Smooth muscle cell of the brain vasculature (primary cell): ENCODE measurements around the gene CACHD1.

Source experiments
- DNase-seq: peaks from one replicate; pipeline ENCODE4 v3.0.0-alpha.2; 2012; ENCODE audit warnings: low read depth, low spot score

CACHD1 gene

GRCh38 chr1:64549464-64550239 is 79.7 kb downstream of the CACHD1 start:
- no peak for DNase-seq

GRCh38 chr1:64550510-64550909 is 80.6 kb downstream of the CACHD1 start:
- DNase-seq, result no peak

- DNase-seq, result no peak
These were observed 81.1 kb downstream of the CACHD1 start for GRCh38 chr1:64550946-64551605.

GRCh38 chr1:64553285-64553684 is 83.4 kb downstream of the CACHD1 start:
- no peak for DNase-seq

GRCh38 chr1:64555947-64556346 is 86.0 kb downstream of the CACHD1 start:
- DNase-seq, result no peak

- DNase-seq, result no peak
These were observed 92.1 kb downstream of the CACHD1 start for GRCh38 chr1:64561993-64562392.

GRCh38 chr1:64563958-64564565 is 94.1 kb downstream of the CACHD1 start:
- no peak for DNase-seq

- DNase-seq, result no peak
These were observed 95.0 kb downstream of the CACHD1 start for GRCh38 chr1:64564891-64565290.

- DNase-seq, result no peak
These were observed 97.7 kb downstream of the CACHD1 start for GRCh38 chr1:64567426-64568170.

- no peak for DNase-seq
These were observed 98.2 kb downstream of the CACHD1 start for GRCh38 chr1:64568171-64568450.

GRCh38 chr1:64569411-64569810 is 99.5 kb downstream of the CACHD1 start:
- DNase-seq, result no peak

GRCh38 chr1:64570267-64570855 is 100.4 kb downstream of the CACHD1 start:
- DNase-seq, result no peak

- DNase-seq, result no peak
These were observed 102.4 kb downstream of the CACHD1 start for GRCh38 chr1:64572222-64572900.

- no peak for DNase-seq
These were observed 104.4 kb downstream of the CACHD1 start for GRCh38 chr1:64574301-64574700.

GRCh38 chr1:64575881-64576676 is 106.2 kb downstream of the CACHD1 start:
- DNase-seq, result no peak

- DNase-seq, result no peak
These were observed 108.5 kb downstream of the CACHD1 start for GRCh38 chr1:64578270-64578973.

GRCh38 chr1:64579767-64580166 is 109.8 kb downstream of the CACHD1 start:
- no peak for DNase-seq

- DNase-seq, result no peak
These were observed 111.4 kb downstream of the CACHD1 start for GRCh38 chr1:64581135-64581842.

GRCh38 chr1:64581843-64582185 is 111.9 kb downstream of the CACHD1 start:
- DNase-seq, result no peak
